OCI-LY3 (cell line): ENCODE data around the gene TSR3.

ENCODE experiments used
- EZH2phosphoT487 ChIP-seq: fragments of 200-600 bp; shearing (Covaris generic); IDR thresholded peaks from 2 replicates; pipeline ENCODE4 v1.6.1; 2018; ENCODE audit warnings: antibody characterized with exemption, mixed run types, low read depth
- TF ChIP-seq, protein P1 (sequence below): fragments of 200-600, 300-600 bp; sonication (generic); IDR thresholded peaks from 2 replicates; pipeline ENCODE4 v1.5.1; 2014; ENCODE audit warnings: antibody characterized with exemption, low read length, low read depth

DNA sequence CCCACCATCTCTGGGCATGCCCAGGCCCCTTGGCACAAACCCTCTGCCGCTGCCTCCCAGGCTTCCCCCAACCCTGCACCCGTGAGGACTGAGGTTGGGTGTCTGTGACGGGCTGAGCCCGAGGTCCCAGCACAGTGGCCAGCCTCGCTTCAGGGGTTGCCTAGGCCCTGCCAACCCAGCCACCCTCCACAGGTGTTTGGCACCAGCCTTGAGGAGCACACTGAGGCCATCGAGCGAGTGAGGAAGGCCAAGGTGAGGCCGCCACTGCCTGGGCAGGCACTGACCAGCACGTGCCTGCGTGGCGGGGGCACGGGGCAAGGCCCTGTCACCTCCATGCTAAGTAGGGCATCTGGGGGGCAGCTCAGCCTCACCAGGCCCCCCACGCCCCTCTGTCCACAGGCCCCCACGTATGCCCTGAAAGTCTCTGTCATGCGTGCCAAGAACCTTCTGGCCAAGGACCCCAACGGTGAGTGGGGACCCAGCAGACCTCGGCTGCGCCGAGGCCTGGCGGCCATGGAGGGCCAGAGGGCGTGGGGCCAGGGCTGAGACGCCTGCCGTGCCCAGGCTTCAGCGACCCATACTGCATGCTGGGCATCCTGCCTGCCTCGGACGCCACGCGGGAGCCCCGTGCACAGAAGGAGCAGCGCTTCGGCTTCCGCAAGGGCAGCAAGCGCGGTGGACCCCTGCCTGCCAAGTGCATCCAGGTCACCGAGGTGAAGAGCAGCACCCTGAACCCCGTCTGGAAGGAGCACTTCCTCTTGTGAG, 10.8 kb downstream of the TSR3 start:
- TF ChIP-seq, protein P1, sequence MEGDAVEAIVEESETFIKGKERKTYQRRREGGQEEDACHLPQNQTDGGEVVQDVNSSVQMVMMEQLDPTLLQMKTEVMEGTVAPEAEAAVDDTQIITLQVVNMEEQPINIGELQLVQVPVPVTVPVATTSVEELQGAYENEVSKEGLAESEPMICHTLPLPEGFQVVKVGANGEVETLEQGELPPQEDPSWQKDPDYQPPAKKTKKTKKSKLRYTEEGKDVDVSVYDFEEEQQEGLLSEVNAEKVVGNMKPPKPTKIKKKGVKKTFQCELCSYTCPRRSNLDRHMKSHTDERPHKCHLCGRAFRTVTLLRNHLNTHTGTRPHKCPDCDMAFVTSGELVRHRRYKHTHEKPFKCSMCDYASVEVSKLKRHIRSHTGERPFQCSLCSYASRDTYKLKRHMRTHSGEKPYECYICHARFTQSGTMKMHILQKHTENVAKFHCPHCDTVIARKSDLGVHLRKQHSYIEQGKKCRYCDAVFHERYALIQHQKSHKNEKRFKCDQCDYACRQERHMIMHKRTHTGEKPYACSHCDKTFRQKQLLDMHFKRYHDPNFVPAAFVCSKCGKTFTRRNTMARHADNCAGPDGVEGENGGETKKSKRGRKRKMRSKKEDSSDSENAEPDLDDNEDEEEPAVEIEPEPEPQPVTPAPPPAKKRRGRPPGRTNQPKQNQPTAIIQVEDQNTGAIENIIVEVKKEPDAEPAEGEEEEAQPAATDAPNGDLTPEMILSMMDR: no peak
- TF ChIP-seq EZH2phosphoT487: no peak
